T47D (cell line): ENCODE results near the gene CRTC2.
A peak's percentile ranks its signal among the peaks of the same experiment; 100 is the strongest.
"Not testable (repeated sequence)": the region's sequence is repeated elsewhere in the genome, so short reads cannot be mapped to it uniquely, and the experiment has no call there.

ENCODE experiments used
- DNase-seq, 2 experiments: peaks; one replicate each; pipeline versions ENCODE4 v3.0.0 to v3.0.0-alpha.2; 2011 to 2012; ENCODE audit warnings: low read depth in 1 of 2, low spot score in 1 of 2
- JUND ChIP-seq: IDR thresholded peaks from 2 replicates; pipeline ENCODE4 v1.6.1; 2012; ENCODE audit warnings: low read depth
- in situ Hi-C: cut with HindIII; loops from 2 replicates; pipeline ENCODE4 v1.10.0; 2016; ENCODE audit warnings: low sequenced_read_pairs, low pct_unique_long_range_greater_than_20kb

The CRTC2 gene

GRCh38 chr1:153958111-153958960 lies at the start of gene CRTC2:
Gene CRTC2 (minus strand): TSS chr1:153958612. CDS start chr1:153958497, 115 bp downstream.
- no peak for TF ChIP-seq JUND
- in situ Hi-C loops, result no loop called here
- peak; percentile 98 to 99 for DNase-seq

- DNase-seq, result no peak
- in situ Hi-C loops, result no loop called here
- TF ChIP-seq JUND, result no peak
Observed at GRCh38 chr1:154006136-154006535, 47.7 kb upstream of the CRTC2 start.

- TF ChIP-seq JUND, result no peak
- no peak for DNase-seq
- in situ Hi-C loops, result no loop called here
Observed at GRCh38 chr1:154000420-154000819, 42.0 kb upstream of the CRTC2 start.

- in situ Hi-C loops, DNase-seq: not testable (repeated sequence)
Observed at GRCh38 chr1:153996882-153997281, 38.5 kb upstream of the CRTC2 start.

- TF ChIP-seq JUND, result no peak
- DNase-seq, result no peak
- in situ Hi-C loops, result no loop called here
Observed at GRCh38 chr1:153995640-153996039, 37.2 kb upstream of the CRTC2 start.

- DNase-seq, result no peak
- in situ Hi-C loops, result no loop called here
- no peak for TF ChIP-seq JUND
Observed at GRCh38 chr1:153995202-153995601, 36.8 kb upstream of the CRTC2 start.

- in situ Hi-C loops, result no loop called here
- no peak for TF ChIP-seq JUND
- no peak for DNase-seq
Observed at GRCh38 chr1:153991806-153992205, 33.4 kb upstream of the CRTC2 start.

- TF ChIP-seq JUND, result no peak
- no peak for DNase-seq
- in situ Hi-C loops, result no loop called here
Observed at GRCh38 chr1:153991151-153991630, 32.8 kb upstream of the CRTC2 start.

GRCh38 chr1:153990468-153991150 lies 32.2 kb upstream of the CRTC2 start, which contains the start of gene RPS27:
Gene RPS27 (plus strand): TSS chr1:153990762. CDS start chr1:153990797, 35 bp downstream.
- DNase-seq, result peak; percentile 93 to 100
- in situ Hi-C loops, result no loop called here
- TF ChIP-seq JUND, result no peak

GRCh38 chr1:153987621-153988020 lies 29.2 kb upstream of the CRTC2 start:
- TF ChIP-seq JUND, result no peak
- no peak for DNase-seq
- in situ Hi-C loops, result no loop called here

- peak; percentile 84 to 93 for DNase-seq
- TF ChIP-seq JUND, result no peak
- in situ Hi-C loops, result no loop called here
Observed at GRCh38 chr1:153985941-153986761, 27.7 kb upstream of the CRTC2 start, which contains the start of gene RAB13. Gene RAB13 (minus strand): TSS chr1:153986339. CDS start chr1:153986236, 103 bp downstream.

GRCh38 chr1:153985341-153985912 lies 27.0 kb upstream of the CRTC2 start:
- in situ Hi-C loops, result no loop called here
- no peak for DNase-seq
- TF ChIP-seq JUND, result no peak
